Keratinocyte (primary cell): Measurements from ENCODE around the gene DLG5. TPM values are rescaled to one million over a fixed set of nuclear protein-coding genes. Genes with fewer than 3 reads are reported as not detected.
A peak's percentile ranks its signal among the peaks of the same experiment; 100 is the strongest.

ENCODE experiments used
- DNase-seq: peaks from one replicate; pipeline ENCODE4 v3.0.0-alpha.2; 2011; ENCODE audit warnings: low read depth, missing footprints, low spot score
- FAIRE-seq: peaks from 2 replicates; lab custom pipeline; 2011; peaks lifted over from hg19 to GRCh38; lab: Jason Lieb, UNC
- H2AFZ ChIP-seq: 2 replicates; pipeline ENCODE4 v1.6.0; 2012; ENCODE audit warnings: low read length, control low read depth, inconsistent platforms; ENCODE audit not compliant: control insufficient read depth
- H3K27ac ChIP-seq: 2 replicates; pipeline ENCODE4 v1.5.1; 2011; ENCODE audit warnings: low read length; ENCODE audit not compliant: control insufficient read depth, insufficient read depth
- H3K27me3 ChIP-seq: 3 replicates; pipeline ENCODE4 v1.6.0; 2011; ENCODE audit warnings: low read length; ENCODE audit not compliant: control insufficient read depth, insufficient read depth; ENCODE audit errors: extremely low read depth
- H3K36me3 ChIP-seq, 2 experiments: 2 replicates in 1 of 2; 3 replicates in 1 of 2; pipeline ENCODE4 v1.5.1; 2011; ENCODE audit warnings: low read length in 2 of 2, mild to moderate bottlenecking in 1 of 2; ENCODE audit not compliant: control insufficient read depth in 2 of 2, insufficient read depth in 2 of 2; ENCODE audit errors: extremely low read depth in 1 of 2
- H3K4me1 ChIP-seq: 3 replicates; pipeline ENCODE4 v1.5.1; 2011; ENCODE audit warnings: low read length; ENCODE audit not compliant: control insufficient read depth, insufficient read depth; ENCODE audit errors: extremely low read depth
- H3K4me2 ChIP-seq: 3 replicates; pipeline ENCODE4 v1.6.0; 2011; ENCODE audit warnings: low read depth, low read length; ENCODE audit not compliant: control insufficient read depth, insufficient read depth; ENCODE audit errors: extremely low read depth
- H3K4me3 ChIP-seq, 3 experiments: fragments of 200-600 bp in 1 of 3; sonication (generic) in 1 of 3; 2 replicates in 2 of 3; 3 replicates in 1 of 3; pipeline ENCODE4 v1.5.1; 2011 to 2016; ENCODE audit warnings: low read length in 3 of 3, mild to moderate bottlenecking in 3 of 3, control low read depth in 2 of 3, inconsistent platforms in 1 of 3, low read depth in 1 of 3, mixed read lengths in 1 of 3, mixed run types in 1 of 3, moderate library complexity in 1 of 3; ENCODE audit not compliant: control insufficient read depth in 2 of 3, insufficient read depth in 2 of 3; ENCODE audit errors: extremely low read depth in 1 of 3
- H3K79me2 ChIP-seq: 2 replicates; pipeline ENCODE4 v1.6.0; 2012; ENCODE audit warnings: low read length; ENCODE audit not compliant: control insufficient read depth, insufficient read depth
- H3K9ac ChIP-seq: 3 replicates; pipeline ENCODE4 v1.6.0; 2011; ENCODE audit warnings: low read length; ENCODE audit not compliant: control insufficient read depth, insufficient read depth; ENCODE audit errors: extremely low read depth
- H3K9me1 ChIP-seq: 3 replicates; pipeline ENCODE4 v1.6.0; 2011; ENCODE audit warnings: low read length; ENCODE audit not compliant: control insufficient read depth, insufficient read depth; ENCODE audit errors: extremely low read depth
- H3K9me3 ChIP-seq: 2 replicates; pipeline ENCODE4 v1.5.1; 2012; ENCODE audit warnings: low read depth, low read length; ENCODE audit not compliant: control insufficient read depth
- H4K20me1 ChIP-seq: 3 replicates; pipeline ENCODE4 v1.6.0; 2011; ENCODE audit warnings: low read length; ENCODE audit not compliant: control insufficient read depth, insufficient read depth; ENCODE audit errors: extremely low read depth
- CTCF ChIP-seq, 3 experiments: IDR thresholded peaks in 1 of 3; conservative IDR thresholded peaks in 1 of 3; optimal IDR thresholded peaks in 1 of 3; 2 replicates in 2 of 3; 3 replicates in 1 of 3; pipeline versions ENCODE3 to v1.5.1; 2011; ENCODE audit warnings: low read length in 3 of 3, mild to moderate bottlenecking in 3 of 3, moderate library complexity in 2 of 3, control low read depth in 1 of 3, inconsistent platforms in 1 of 3; ENCODE audit not compliant: insufficient read depth in 2 of 3; ENCODE audit errors: extremely low read depth in 1 of 3
- EZH2 ChIP-seq: IDR thresholded peaks from one replicate; pipeline ENCODE4 v1.6.1; 2012; ENCODE audit warnings: inconsistent platforms, mild to moderate bottlenecking, low read length, moderate library complexity
- dilution Hi-C: fragments of 300-500 bp; cut with MboI; formaldehyde crosslinking; loops from one replicate; pipeline ENCODE4 v1.7.0; 2020; ENCODE audit warnings: low sequenced_read_pairs; ENCODE audit not compliant: extremely low pct_ligation_motif_present
- polyA plus RNA-seq, 5 experiments: library from polyadenylated mRNA; depleted of rRNA in 3 of 5; stranded (reverse) in 3 of 5; stranded (forward) in 1 of 5; unstranded in 1 of 5; fragments of >200 nt; gene quantifications; 1 replicate in 1 of 5; 2 replicates in 3 of 5; 3 replicates in 1 of 5; pipeline versions ENCODE4 v1.2.1 to v1.2.3, GENCODE V29; 2011 to 2012; ENCODE audit warnings: missing spikeins in 2 of 5, low read depth in 1 of 5, low replicate concordance in 1 of 5

Gene DLG5
- polyA plus RNA-seq, 1 donor (not counting 4 experiments of a cell fraction or from before 2014, with no cell fraction given), result 17.2 TPM

GRCh38 chr10:77905086-77905748, 21.3 kb downstream of the DLG5 start:
- no peak overlapping the region for H2AFZ ChIP-seq
- FAIRE-seq (no peak), DNase-seq (no peak)
- peaks cover 8 to 23% of the 10 kb centered on the region in 2 experiments for H3K36me3 ChIP-seq
- H4K20me1 ChIP-seq, result peaks cover 2% of the 10 kb centered on the region
- no peaks in the 10 kb centered on the region for H3K9me1 ChIP-seq
- no peak overlapping the region for H3K4me2 ChIP-seq
- TF ChIP-seq CTCF (optimal IDR thresholded peaks at IDR 0.05 in 1 of 3, IDR thresholded peaks at IDR 0.05 in 1 of 3, conservative IDR thresholded peaks at IDR 0.05 in 1 of 3; ENCODE audit: extremely low read depth in 1 of 3, insufficient read depth in 2 of 3, low read length in 3 of 3), result no peak
- TF ChIP-seq EZH2, result no peak
- H3K27ac ChIP-seq, result peak overlapping the region; percentile 41
- dilution Hi-C loops, result no loop called here
- H3K79me2 ChIP-seq, result peaks cover 75% of the 10 kb centered on the region
- no peak overlapping the region for H3K9ac ChIP-seq
- H3K4me1 ChIP-seq, result peaks cover 49% of the 10 kb centered on the region
- no peaks in the 10 kb centered on the region for H3K9me3 ChIP-seq
- H3K27me3 ChIP-seq, result no peaks in the 10 kb centered on the region
- H3K4me3 ChIP-seq, result no peak overlapping the region

GRCh38 chr10:77904100-77904840, 22.3 kb downstream of the DLG5 start:
- Histone ChIP-seq H4K20me1 (peaks cover 2% of the 10 kb centered on the region), H3K9me1 (no peaks in the 10 kb centered on the region), H3K27me3 (no peaks in the 10 kb centered on the region), H3K79me2 (peaks cover 73% of the 10 kb centered on the region), H3K9ac (no peak overlapping the region), H3K4me2 (no peak overlapping the region), H3K36me3 (peaks cover 9 to 19% of the 10 kb centered on the region in 2 experiments), H3K27ac (no peak overlapping the region), H3K4me3 (no peak overlapping the region), H3K9me3 (no peaks in the 10 kb centered on the region), H3K4me1 (peaks cover 54% of the 10 kb centered on the region), H2AFZ (no peak overlapping the region)
- DNase-seq, result no peak
- dilution Hi-C loops, result no loop called here
- FAIRE-seq, result no peak
- TF ChIP-seq CTCF (optimal IDR thresholded peaks at IDR 0.05 in 1 of 3, IDR thresholded peaks at IDR 0.05 in 1 of 3, conservative IDR thresholded peaks at IDR 0.05 in 1 of 3; ENCODE audit: extremely low read depth in 1 of 3, insufficient read depth in 2 of 3, low read length in 3 of 3) (no peak), EZH2 (no peak)
